HepG2 (cell line): ENCODE data around the gene CD58. TPM values are rescaled to one million over a fixed set of nuclear protein-coding genes. Genes with fewer than 3 reads are reported as not detected.

ENCODE experiments used
- CBX1 ChIP-seq: IDR thresholded peaks from one replicate; pipeline ENCODE4 v1.6.1; 2016; ENCODE audit warnings: antibody characterized with exemption, low read depth
- CEBPB ChIP-seq: IDR thresholded peaks from 2 replicates; pipeline ENCODE4 v1.6.1; 2011; ENCODE audit warnings: low read depth, low read length, improper control_type of control experiment, borderline replicate concordance
- DMTF1 ChIP-seq: sonication (generic); formaldehyde crosslinking; IDR thresholded peaks from 2 replicates; pipeline ENCODE4 v1.4.0; 2020; ENCODE audit warnings: mild to moderate bottlenecking, missing genetic modification reagents
- EP300 ChIP-seq, 3 experiments: sonication (generic) in 1 of 3; formaldehyde crosslinking in 1 of 3; IDR thresholded peaks; 2 replicates each; pipeline versions ENCODE4 v1.5.1 to v1.6.1; 2011 to 2020; ENCODE audit warnings: low read depth in 2 of 3, low read length in 2 of 3, borderline replicate concordance in 1 of 3, improper control_type of control experiment in 1 of 3, mild to moderate bottlenecking in 1 of 3, missing genetic modification reagents in 1 of 3, moderate library complexity in 1 of 3
- FOXA3 ChIP-seq: IDR thresholded peaks from 2 replicates; pipeline ENCODE4 v1.6.1; 2016; ENCODE audit warnings: missing genetic modification reagents, missing compliant biosample characterization
- GABPB1 ChIP-seq: IDR thresholded peaks from 2 replicates; pipeline ENCODE4 v1.6.1; 2016; ENCODE audit warnings: mild to moderate bottlenecking, missing genetic modification reagents, moderate library complexity, missing compliant biosample characterization
- JUND ChIP-seq: sonication (generic); formaldehyde crosslinking; IDR thresholded peaks from 2 replicates; pipeline ENCODE4 v1.8.0; 2022; ENCODE audit warnings: mild to moderate bottlenecking, missing genetic modification reagents
- MAFF ChIP-seq: IDR thresholded peaks from 2 replicates; pipeline ENCODE4 v1.6.1; 2011; ENCODE audit warnings: low read depth, low read length, improper control_type of control experiment
- MAX ChIP-seq: IDR thresholded peaks from 2 replicates; pipeline ENCODE4 v1.6.1; 2012; ENCODE audit warnings: inconsistent platforms
- NFATC3 ChIP-seq: sonication (generic); formaldehyde crosslinking; IDR thresholded peaks from 2 replicates; pipeline ENCODE4 v1.5.1; 2020; ENCODE audit warnings: mild to moderate bottlenecking, missing genetic modification reagents
- REL ChIP-seq: sonication (generic); formaldehyde crosslinking; conservative IDR thresholded peaks from 2 replicates; pipeline ENCODE4 v1.8.0; 2022; ENCODE audit warnings: mild to moderate bottlenecking, missing genetic modification reagents, moderate library complexity
- SCMH1 ChIP-seq: sonication (generic); formaldehyde crosslinking; IDR thresholded peaks from 2 replicates; pipeline ENCODE4 v1.9.0; 2021; ENCODE audit warnings: missing genetic modification reagents, mild to moderate bottlenecking, borderline replicate concordance
- SETDB1 ChIP-seq: sonication (generic); formaldehyde crosslinking; IDR thresholded peaks from 2 replicates; pipeline ENCODE4 v1.5.1; 2020; ENCODE audit warnings: missing genetic modification reagents, mild to moderate bottlenecking, borderline replicate concordance
- SMAD3 ChIP-seq: sonication (generic); formaldehyde crosslinking; IDR thresholded peaks from 2 replicates; pipeline ENCODE4 v1.4.0; 2020; ENCODE audit warnings: missing genetic modification reagents
- SMARCC2 ChIP-seq: fragments of 450-650 bp; IDR thresholded peaks from 2 replicates; pipeline ENCODE4 v1.6.1; 2017; ENCODE audit warnings: antibody characterized with exemption, mild to moderate bottlenecking
- TAF1 ChIP-seq: sonication (generic); formaldehyde crosslinking; IDR thresholded peaks from 2 replicates; pipeline ENCODE4 v1.4.0; 2020; ENCODE audit warnings: missing genetic modification reagents
- ZMYM4 ChIP-seq: sonication (generic); formaldehyde crosslinking; IDR thresholded peaks from 2 replicates; pipeline ENCODE4 v1.8.1; 2023; ENCODE audit warnings: mild to moderate bottlenecking, missing genetic modification reagents
- ZNF510 ChIP-seq: sonication (generic); formaldehyde crosslinking; IDR thresholded peaks from 2 replicates; pipeline ENCODE4 v1.4.0; 2020; ENCODE audit warnings: low read depth, mild to moderate bottlenecking, missing genetic modification reagents
- ZNF75D ChIP-seq: sonication (generic); formaldehyde crosslinking; IDR thresholded peaks from 2 replicates; pipeline ENCODE4 v1.8.1; 2023; ENCODE audit warnings: missing genetic modification reagents, mild to moderate bottlenecking, borderline replicate concordance
- ZNF879 ChIP-seq: sonication (generic); formaldehyde crosslinking; IDR thresholded peaks from 2 replicates; pipeline ENCODE4 v1.8.1; 2023; ENCODE audit warnings: missing genetic modification reagents
- ZSCAN9 ChIP-seq: IDR thresholded peaks from 2 replicates; pipeline ENCODE4 v1.6.1; 2016; ENCODE audit warnings: borderline replicate concordance
- polyA plus RNA-seq, 8 experiments: library from polyadenylated mRNA; depleted of rRNA in 3 of 8; stranded (reverse) in 7 of 8; unstranded in 1 of 8; fragments of >200 nt; fragmentation: Illumina TruSeq in 4 of 8; extraction: Trizol in 4 of 8; gene quantifications; 2 replicates each; pipeline versions ENCODE4 v1.2.1 to v1.2.3, GENCODE V29; 2011 to 2016; ENCODE audit warnings: low read depth in 4 of 8, missing spikeins in 1 of 8, mixed read lengths in 1 of 8; ENCODE audit not compliant: insufficient read depth in 1 of 8
- total RNA-seq, 5 experiments: library from RNA; depleted of rRNA; stranded (reverse); fragments of >200 nt; fragmentation: Illumina TruSeq; extraction: Trizol; gene quantifications; 2 replicates each; pipeline ENCODE4 v1.2.3, GENCODE V29; 2016; ENCODE audit warnings: low read depth in 1 of 5
- TF ChIP-seq, protein P1 (sequence below): sonication (generic); formaldehyde crosslinking; IDR thresholded peaks from 2 replicates; pipeline ENCODE4 v1.8.1; 2022; ENCODE audit warnings: mild to moderate bottlenecking, missing genetic modification reagents
- TF ChIP-seq, protein P2 (sequence below): sonication (generic); formaldehyde crosslinking; IDR thresholded peaks from 2 replicates; pipeline ENCODE4 v1.5.0; 2020; ENCODE audit warnings: mild to moderate bottlenecking, missing genetic modification reagents, moderate library complexity
- TF ChIP-seq, protein P3 (sequence below): sonication (generic); formaldehyde crosslinking; IDR thresholded peaks from 2 replicates; pipeline ENCODE4 v1.9.0; 2021; ENCODE audit warnings: missing genetic modification reagents, borderline replicate concordance

The CD58 gene
- total and polyA plus RNA-seq, 2 of the 13 experiments (the other 11 are each of a cell fraction or from before 2014, with no cell fraction given), result 9.4 to 13.5 TPM

GRCh38 chr1:116496380-116496779 lies 74.4 kb downstream of the CD58 start (continued):
- TF ChIP-seq CBX1 (no peak), ZNF75D (no peak), FOXA3 (0 out of 2 replicates have a peak, but pooled peaks have one; percentile 9), SCMH1 (no peak), ZSCAN9 (CRISPR knock-in tag) (no peak), MAFF (no peak), TAF1 (CRISPR knock-in tag) (no peak), MAX (0 out of 2 replicates have a peak, but pooled peaks have one; percentile 15), JUND (no peak), GABPB1 (CRISPR knock-in tag) (no peak), EP300 (IDR thresholded peaks at IDR 0.05; ENCODE audit: low read depth in 2 of 2, low read length in 2 of 2) (peak in 1 of 2 experiments; percentile 38; a peak in 2 of 4 replicates), EP300 (CRISPR knock-in tag; IDR thresholded peaks at IDR 0.05; ENCODE audit: borderline replicate concordance) (no peak), DMTF1 (no peak), CEBPB (peak; percentile 90), NFATC3 (no peak), REL (no peak), ZNF879 (no peak), SETDB1 (CRISPR knock-in tag) (no peak), ZNF510 (CRISPR knock-in tag) (no peak), SMARCC2 (no peak), ZMYM4 (no peak), SMAD3 (CRISPR knock-in tag) (no peak)
- TF ChIP-seq, protein P1, sequence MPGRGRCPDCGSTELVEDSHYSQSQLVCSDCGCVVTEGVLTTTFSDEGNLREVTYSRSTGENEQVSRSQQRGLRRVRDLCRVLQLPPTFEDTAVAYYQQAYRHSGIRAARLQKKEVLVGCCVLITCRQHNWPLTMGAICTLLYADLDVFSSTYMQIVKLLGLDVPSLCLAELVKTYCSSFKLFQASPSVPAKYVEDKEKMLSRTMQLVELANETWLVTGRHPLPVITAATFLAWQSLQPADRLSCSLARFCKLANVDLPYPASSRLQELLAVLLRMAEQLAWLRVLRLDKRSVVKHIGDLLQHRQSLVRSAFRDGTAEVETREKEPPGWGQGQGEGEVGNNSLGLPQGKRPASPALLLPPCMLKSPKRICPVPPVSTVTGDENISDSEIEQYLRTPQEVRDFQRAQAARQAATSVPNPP (CRISPR knock-in tag), result no peak
- TF ChIP-seq, protein P2, sequence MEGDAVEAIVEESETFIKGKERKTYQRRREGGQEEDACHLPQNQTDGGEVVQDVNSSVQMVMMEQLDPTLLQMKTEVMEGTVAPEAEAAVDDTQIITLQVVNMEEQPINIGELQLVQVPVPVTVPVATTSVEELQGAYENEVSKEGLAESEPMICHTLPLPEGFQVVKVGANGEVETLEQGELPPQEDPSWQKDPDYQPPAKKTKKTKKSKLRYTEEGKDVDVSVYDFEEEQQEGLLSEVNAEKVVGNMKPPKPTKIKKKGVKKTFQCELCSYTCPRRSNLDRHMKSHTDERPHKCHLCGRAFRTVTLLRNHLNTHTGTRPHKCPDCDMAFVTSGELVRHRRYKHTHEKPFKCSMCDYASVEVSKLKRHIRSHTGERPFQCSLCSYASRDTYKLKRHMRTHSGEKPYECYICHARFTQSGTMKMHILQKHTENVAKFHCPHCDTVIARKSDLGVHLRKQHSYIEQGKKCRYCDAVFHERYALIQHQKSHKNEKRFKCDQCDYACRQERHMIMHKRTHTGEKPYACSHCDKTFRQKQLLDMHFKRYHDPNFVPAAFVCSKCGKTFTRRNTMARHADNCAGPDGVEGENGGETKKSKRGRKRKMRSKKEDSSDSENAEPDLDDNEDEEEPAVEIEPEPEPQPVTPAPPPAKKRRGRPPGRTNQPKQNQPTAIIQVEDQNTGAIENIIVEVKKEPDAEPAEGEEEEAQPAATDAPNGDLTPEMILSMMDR (CRISPR knock-in tag), result no peak
- TF ChIP-seq, protein P3, sequence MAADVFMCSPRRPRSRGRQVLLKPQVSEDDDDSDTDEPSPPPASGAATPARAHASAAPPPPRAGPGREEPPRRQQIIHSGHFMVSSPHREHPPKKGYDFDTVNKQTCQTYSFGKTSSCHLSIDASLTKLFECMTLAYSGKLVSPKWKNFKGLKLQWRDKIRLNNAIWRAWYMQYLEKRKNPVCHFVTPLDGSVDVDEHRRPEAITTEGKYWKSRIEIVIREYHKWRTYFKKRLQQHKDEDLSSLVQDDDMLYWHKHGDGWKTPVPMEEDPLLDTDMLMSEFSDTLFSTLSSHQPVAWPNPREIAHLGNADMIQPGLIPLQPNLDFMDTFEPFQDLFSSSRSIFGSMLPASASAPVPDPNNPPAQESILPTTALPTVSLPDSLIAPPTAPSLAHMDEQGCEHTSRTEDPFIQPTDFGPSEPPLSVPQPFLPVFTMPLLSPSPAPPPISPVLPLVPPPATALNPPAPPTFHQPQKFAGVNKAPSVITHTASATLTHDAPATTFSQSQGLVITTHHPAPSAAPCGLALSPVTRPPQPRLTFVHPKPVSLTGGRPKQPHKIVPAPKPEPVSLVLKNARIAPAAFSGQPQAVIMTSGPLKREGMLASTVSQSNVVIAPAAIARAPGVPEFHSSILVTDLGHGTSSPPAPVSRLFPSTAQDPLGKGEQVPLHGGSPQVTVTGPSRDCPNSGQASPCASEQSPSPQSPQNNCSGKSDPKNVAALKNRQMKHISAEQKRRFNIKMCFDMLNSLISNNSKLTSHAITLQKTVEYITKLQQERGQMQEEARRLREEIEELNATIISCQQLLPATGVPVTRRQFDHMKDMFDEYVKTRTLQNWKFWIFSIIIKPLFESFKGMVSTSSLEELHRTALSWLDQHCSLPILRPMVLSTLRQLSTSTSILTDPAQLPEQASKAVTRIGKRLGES, result no peak
